Measurements from ENCODE around the gene ZEB1.

The ZEB1 gene

GRCh38 chr10:31318854-31319601, at the start of gene ZEB1:
ZEB1 (plus strand) TSS chr10:31319216; CDS start chr10:31319235, 19 bp downstream.
- peak within 1 kb of the TSS; percentile 94 for H3K4me3 ChIP-seq (ENCODE audit: low read length)

DNA sequence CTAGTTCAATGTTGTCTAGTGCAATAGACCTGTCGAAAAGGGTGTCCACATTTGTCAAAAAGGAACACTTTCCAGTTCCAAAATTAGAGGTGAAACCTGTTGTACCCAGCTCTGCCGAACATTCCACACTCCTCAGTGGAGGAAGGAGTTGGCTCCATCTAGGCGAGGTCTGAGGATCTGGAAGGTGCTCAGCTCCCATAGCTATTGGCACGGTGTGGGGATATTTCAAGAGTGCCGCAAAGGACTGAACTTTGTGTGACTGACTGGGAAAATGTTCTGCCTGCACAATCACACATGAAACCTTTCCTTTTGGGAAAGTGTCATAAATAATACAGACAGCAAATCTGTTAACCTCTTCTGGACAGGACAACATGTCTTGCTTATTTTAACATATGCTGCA, 48.1 kb upstream of the ZEB1 start:
- Histone ChIP-seq H3K27me3 (ENCODE audit: control insufficient read depth, insufficient read depth, low read length) (no peaks in the 10 kb centered on the region), H3K36me3 (ENCODE audit: control insufficient read depth, insufficient read depth, low read length) (no peaks in the 10 kb centered on the region), H3K4me3 (ENCODE audit: low read length) (no peak overlapping the region), H3K27ac (ENCODE audit: low read length) (no peak overlapping the region), H3K9me3 (ENCODE audit: control insufficient read depth, insufficient read depth, low read length) (no peaks in the 10 kb centered on the region), H3K4me1 (ENCODE audit: control insufficient read depth, insufficient read depth, low read length) (no peaks in the 10 kb centered on the region)
- no peak for DNase-seq (ENCODE audit: low read depth, low spot score)
- no CpG with 5 or more reads among the region's 5 CpGs for WGBS (ENCODE audit: insufficient coverage, insufficient read length)

More at GRCh38 chr10:31318854-31319601, at the start of gene ZEB1:
- Histone ChIP-seq H3K4me1 (ENCODE audit: control insufficient read depth, insufficient read depth, low read length) (peaks cover 3% of the 10 kb centered on the region; the same call in 1 of the 2 replicates), H3K9me3 (ENCODE audit: control insufficient read depth, insufficient read depth, low read length) (no peaks in the 10 kb centered on the region), H3K36me3 (ENCODE audit: control insufficient read depth, insufficient read depth, low read length) (no peaks in the 10 kb centered on the region), H3K27ac (ENCODE audit: low read length) (no peak within 1 kb of the TSS), H3K27me3 (ENCODE audit: control insufficient read depth, insufficient read depth, low read length) (peaks cover 20% of the 10 kb centered on the region)
- DNase-seq (ENCODE audit: low read depth, low spot score) = peak; percentile 84
- whole genome bisulfite sequencing (ENCODE audit: insufficient coverage, insufficient read length) = no CpG with 5 or more reads among the region's 71 CpGs

- WGBS (ENCODE audit: insufficient coverage, insufficient read length) = no CpG with 5 or more reads among the region's 1 CpG
- H3K9me3 ChIP-seq (ENCODE audit: control insufficient read depth, insufficient read depth, low read length) = no peaks in the 10 kb centered on the region
- no peak overlapping the region for H3K4me3 ChIP-seq (ENCODE audit: low read length)
- H3K36me3 ChIP-seq (ENCODE audit: control insufficient read depth, insufficient read depth, low read length) = no peaks in the 10 kb centered on the region
- no peak overlapping the region for H3K27ac ChIP-seq (ENCODE audit: low read length)
- no peak for DNase-seq (ENCODE audit: low read depth, low spot score)
- no peaks in the 10 kb centered on the region for H3K27me3 ChIP-seq (ENCODE audit: control insufficient read depth, insufficient read depth, low read length)
- no peaks in the 10 kb centered on the region for H3K4me1 ChIP-seq (ENCODE audit: control insufficient read depth, insufficient read depth, low read length)
Observed at GRCh38 chr10:31272841-31273240, 46.2 kb upstream of the ZEB1 start.

GRCh38 chr10:31273789-31274188, 45.2 kb upstream of the ZEB1 start:
- Histone ChIP-seq H3K4me1 (ENCODE audit: control insufficient read depth, insufficient read depth, low read length) (no peaks in the 10 kb centered on the region), H3K27me3 (ENCODE audit: control insufficient read depth, insufficient read depth, low read length) (no peaks in the 10 kb centered on the region), H3K4me3 (ENCODE audit: low read length) (no peak overlapping the region), H3K36me3 (ENCODE audit: control insufficient read depth, insufficient read depth, low read length) (no peaks in the 10 kb centered on the region), H3K27ac (ENCODE audit: low read length) (no peak overlapping the region), H3K9me3 (ENCODE audit: control insufficient read depth, insufficient read depth, low read length) (no peaks in the 10 kb centered on the region)
- DNase-seq (ENCODE audit: low read depth, low spot score) = no peak
- WGBS (ENCODE audit: insufficient coverage, insufficient read length) = no CpG with 5 or more reads among the region's 2 CpGs

DNA sequence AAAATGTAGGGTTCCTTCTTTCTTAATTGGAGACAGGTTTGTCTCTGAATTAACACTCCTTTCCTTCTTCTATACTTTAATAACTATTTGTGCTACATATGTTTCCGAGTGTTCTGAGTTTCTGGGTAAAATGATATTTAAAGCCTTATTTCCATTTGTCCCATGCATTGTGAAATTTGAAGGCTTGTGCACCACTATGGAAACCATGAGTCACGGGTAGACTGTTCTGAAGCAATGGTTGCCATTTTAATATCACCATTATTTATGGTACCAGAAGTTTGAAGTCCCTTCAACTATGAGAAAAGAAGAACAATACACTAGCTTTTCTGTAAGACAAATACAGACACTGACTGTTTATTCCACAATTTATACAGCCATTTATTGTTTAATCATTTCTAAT, 44.7 kb upstream of the ZEB1 start:
- DNase-seq (ENCODE audit: low read depth, low spot score) = no peak
- no CpG with 5 or more reads among the region's 2 CpGs for WGBS (ENCODE audit: insufficient coverage, insufficient read length)
- H3K27me3 ChIP-seq (ENCODE audit: control insufficient read depth, insufficient read depth, low read length) = no peaks in the 10 kb centered on the region

DNA sequence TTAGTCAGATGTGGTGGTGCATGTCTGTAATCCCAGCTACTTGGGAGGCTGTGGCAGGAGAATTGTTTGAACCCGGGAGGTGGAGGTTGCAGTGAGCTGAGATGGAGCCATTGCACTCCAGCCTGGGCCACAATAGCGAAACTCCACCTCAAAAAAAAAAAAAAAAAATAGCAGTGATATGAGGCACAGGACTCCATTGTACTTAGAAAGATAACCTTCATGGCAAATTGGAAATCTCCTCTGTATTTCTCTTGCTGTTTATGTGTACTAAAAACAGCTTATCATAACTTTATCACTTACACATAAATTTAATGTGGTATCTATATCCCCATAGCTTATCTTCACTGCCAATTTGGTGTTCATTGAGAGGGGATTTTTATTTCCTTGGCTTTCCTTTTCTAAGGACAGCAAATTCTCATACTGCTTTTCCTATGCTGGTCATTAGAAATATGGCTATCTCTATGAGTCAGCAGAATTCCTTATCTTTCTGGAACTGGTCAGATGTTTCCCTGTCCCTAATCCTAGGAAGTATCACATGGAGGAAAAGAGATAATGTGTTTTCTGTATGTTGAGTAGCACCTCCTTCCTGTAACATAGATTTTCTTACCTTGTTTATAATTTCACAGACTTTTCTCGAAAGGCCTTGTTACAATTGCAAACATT, 40.6 kb upstream of the ZEB1 start:
- H3K4me1 ChIP-seq (ENCODE audit: control insufficient read depth, insufficient read depth, low read length) = no peaks in the 10 kb centered on the region
- no CpG with 5 or more reads among the region's 3 CpGs for WGBS (ENCODE audit: insufficient coverage, insufficient read length)
- DNase-seq (ENCODE audit: low read depth, low spot score) = no peak
- no peak overlapping the region for H3K4me3 ChIP-seq (ENCODE audit: low read length)
- H3K9me3 ChIP-seq (ENCODE audit: control insufficient read depth, insufficient read depth, low read length) = no peaks in the 10 kb centered on the region
- no peaks in the 10 kb centered on the region for H3K36me3 ChIP-seq (ENCODE audit: control insufficient read depth, insufficient read depth, low read length)
- H3K27me3 ChIP-seq (ENCODE audit: control insufficient read depth, insufficient read depth, low read length) = no peaks in the 10 kb centered on the region
- H3K27ac ChIP-seq (ENCODE audit: low read length) = no peak overlapping the region

More for the DNA sequence above, 44.7 kb upstream of the ZEB1 start:
- no peaks in the 10 kb centered on the region for H3K9me3 ChIP-seq (ENCODE audit: control insufficient read depth, insufficient read depth, low read length)
- no peaks in the 10 kb centered on the region for H3K36me3 ChIP-seq (ENCODE audit: control insufficient read depth, insufficient read depth, low read length)
- H3K27ac ChIP-seq (ENCODE audit: low read length) = no peak overlapping the region
- no peak overlapping the region for H3K4me3 ChIP-seq (ENCODE audit: low read length)
- H3K4me1 ChIP-seq (ENCODE audit: control insufficient read depth, insufficient read depth, low read length) = no peaks in the 10 kb centered on the region

GRCh38 chr10:31280972-31281371, 38.0 kb upstream of the ZEB1 start:
- no peak for DNase-seq (ENCODE audit: low read depth, low spot score)
- Histone ChIP-seq H3K27me3 (ENCODE audit: control insufficient read depth, insufficient read depth, low read length) (no peaks in the 10 kb centered on the region), H3K4me1 (ENCODE audit: control insufficient read depth, insufficient read depth, low read length) (no peaks in the 10 kb centered on the region), H3K9me3 (ENCODE audit: control insufficient read depth, insufficient read depth, low read length) (no peaks in the 10 kb centered on the region), H3K4me3 (ENCODE audit: low read length) (no peak overlapping the region), H3K36me3 (ENCODE audit: control insufficient read depth, insufficient read depth, low read length) (no peaks in the 10 kb centered on the region), H3K27ac (ENCODE audit: low read length) (no peak overlapping the region)
- no CpG with 5 or more reads among the region's 1 CpG for WGBS (ENCODE audit: insufficient coverage, insufficient read length)

DNA sequence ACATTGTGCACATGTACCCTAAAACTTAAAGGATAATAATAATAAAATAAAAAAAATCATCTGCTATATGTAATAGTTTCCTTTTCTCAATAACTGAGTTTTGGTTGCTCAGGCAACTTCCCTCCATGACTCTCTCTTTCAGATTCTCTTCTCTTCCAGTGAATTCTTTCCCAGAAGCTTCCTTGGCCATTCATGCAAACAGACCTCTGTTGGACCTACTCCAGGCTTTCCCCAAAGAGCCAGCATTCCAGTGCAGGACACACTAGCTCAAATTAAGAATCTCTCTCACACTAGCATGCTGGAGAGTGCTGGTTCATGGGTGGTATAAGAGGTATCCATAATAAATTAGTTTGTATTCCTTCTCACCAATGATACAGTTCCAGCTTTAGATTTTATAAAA, 31.0 kb upstream of the ZEB1 start:
- Histone ChIP-seq H3K27me3 (ENCODE audit: control insufficient read depth, insufficient read depth, low read length) (no peaks in the 10 kb centered on the region), H3K4me1 (ENCODE audit: control insufficient read depth, insufficient read depth, low read length) (no peaks in the 10 kb centered on the region), H3K27ac (ENCODE audit: low read length) (no peak overlapping the region), H3K36me3 (ENCODE audit: control insufficient read depth, insufficient read depth, low read length) (no peaks in the 10 kb centered on the region), H3K4me3 (ENCODE audit: low read length) (no peak overlapping the region), H3K9me3 (ENCODE audit: control insufficient read depth, insufficient read depth, low read length) (no peaks in the 10 kb centered on the region)
- no peak for DNase-seq (ENCODE audit: low read depth, low spot score)

GRCh38 chr10:31288962-31289361, 30.1 kb upstream of the ZEB1 start:
- no peak overlapping the region for H3K4me3 ChIP-seq (ENCODE audit: low read length)
- no peaks in the 10 kb centered on the region for H3K36me3 ChIP-seq (ENCODE audit: control insufficient read depth, insufficient read depth, low read length)
- H3K4me1 ChIP-seq (ENCODE audit: control insufficient read depth, insufficient read depth, low read length) = no peaks in the 10 kb centered on the region
- no CpG with 5 or more reads among the region's 1 CpG for WGBS (ENCODE audit: insufficient coverage, insufficient read length)
- no peaks in the 10 kb centered on the region for H3K9me3 ChIP-seq (ENCODE audit: control insufficient read depth, insufficient read depth, low read length)
- no peak for DNase-seq (ENCODE audit: low read depth, low spot score)
- no peaks in the 10 kb centered on the region for H3K27me3 ChIP-seq (ENCODE audit: control insufficient read depth, insufficient read depth, low read length)
- no peak overlapping the region for H3K27ac ChIP-seq (ENCODE audit: low read length)

DNA sequence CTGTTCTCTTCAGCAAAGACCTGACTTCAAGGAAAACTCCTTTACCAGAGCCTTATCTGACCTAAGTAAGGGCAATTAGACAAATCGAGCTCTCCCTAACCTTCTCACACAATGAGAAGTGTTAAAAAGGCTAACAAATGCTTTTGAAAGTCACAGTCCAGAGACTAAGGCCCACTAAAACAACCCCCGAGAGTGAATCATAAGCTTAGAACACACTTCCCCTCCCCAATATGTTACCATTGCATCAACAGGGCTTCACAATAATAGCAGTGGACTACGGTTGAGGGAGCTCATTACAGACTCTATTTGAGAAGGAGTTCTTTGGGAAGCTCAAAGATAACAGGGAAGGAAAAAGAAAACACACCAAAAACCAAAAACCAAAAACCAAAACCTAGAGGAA, 28.6 kb upstream of the ZEB1 start:
- no CpG with 5 or more reads among the region's 3 CpGs for WGBS (ENCODE audit: insufficient coverage, insufficient read length)
- Histone ChIP-seq H3K4me1 (ENCODE audit: control insufficient read depth, insufficient read depth, low read length) (no peaks in the 10 kb centered on the region), H3K27me3 (ENCODE audit: control insufficient read depth, insufficient read depth, low read length) (no peaks in the 10 kb centered on the region), H3K36me3 (ENCODE audit: control insufficient read depth, insufficient read depth, low read length) (no peaks in the 10 kb centered on the region), H3K4me3 (ENCODE audit: low read length) (no peak overlapping the region), H3K9me3 (ENCODE audit: control insufficient read depth, insufficient read depth, low read length) (no peaks in the 10 kb centered on the region), H3K27ac (ENCODE audit: low read length) (no peak overlapping the region)
- DNase-seq (ENCODE audit: low read depth, low spot score) = no peak

- DNase-seq (ENCODE audit: low read depth, low spot score) = no peak
- Histone ChIP-seq H3K27ac (ENCODE audit: low read length) (no peak overlapping the region), H3K27me3 (ENCODE audit: control insufficient read depth, insufficient read depth, low read length) (no peaks in the 10 kb centered on the region), H3K4me3 (ENCODE audit: low read length) (no peak overlapping the region), H3K4me1 (ENCODE audit: control insufficient read depth, insufficient read depth, low read length) (no peaks in the 10 kb centered on the region), H3K9me3 (ENCODE audit: control insufficient read depth, insufficient read depth, low read length) (no peaks in the 10 kb centered on the region), H3K36me3 (ENCODE audit: control insufficient read depth, insufficient read depth, low read length) (no peaks in the 10 kb centered on the region)
- WGBS (ENCODE audit: insufficient coverage, insufficient read length) = no CpG with 5 or more reads among the region's 1 CpG
Observed at GRCh38 chr10:31291123-31291522, 27.9 kb upstream of the ZEB1 start.

All from iPS DF 6.9 (cell line).